ENCODE measurements around the gene ANO7.

ANO7 gene

GRCh38 chr2:241179899-241180298 is 8.6 kb upstream of the ANO7 start:
- H3K4me1 ChIP-seq: no peaks in the 10 kb centered on the region
- H3K36me3 ChIP-seq (ENCODE audit: control insufficient read depth, insufficient read depth, low read length): no peaks in the 10 kb centered on the region
- no peaks in the 10 kb centered on the region for H3K9me3 ChIP-seq (ENCODE audit: control insufficient read depth, low read length)
- H3K4me2 ChIP-seq (ENCODE audit: low read length): no peak overlapping the region
- no peak overlapping the region for H2AFZ ChIP-seq
- H3K27ac ChIP-seq: no peak overlapping the region
- no peak for TF ChIP-seq CTCF (IDR thresholded peaks at IDR 0.05)
- no peaks in the 10 kb centered on the region for H3K79me2 ChIP-seq
- H3K9ac ChIP-seq: no peak overlapping the region
- no peaks in the 10 kb centered on the region for H3K27me3 ChIP-seq (ENCODE audit: control insufficient read depth, insufficient read depth, low read length)
- no peak overlapping the region for H3K4me3 ChIP-seq (ENCODE audit: low read depth, low read length)

- no peak overlapping the region for H3K4me3 ChIP-seq (ENCODE audit: low read depth, low read length)
- no peak overlapping the region for H2AFZ ChIP-seq
- H3K9me3 ChIP-seq (ENCODE audit: control insufficient read depth, low read length): no peaks in the 10 kb centered on the region
- H3K4me1 ChIP-seq: no peaks in the 10 kb centered on the region
- H3K4me2 ChIP-seq (ENCODE audit: low read length): no peak overlapping the region
- no peak for TF ChIP-seq CTCF (IDR thresholded peaks at IDR 0.05)
- no peaks in the 10 kb centered on the region for H3K27me3 ChIP-seq (ENCODE audit: control insufficient read depth, insufficient read depth, low read length)
- no peak overlapping the region for H3K27ac ChIP-seq
- H3K79me2 ChIP-seq: no peaks in the 10 kb centered on the region
- H3K9ac ChIP-seq: no peak overlapping the region
- no peaks in the 10 kb centered on the region for H3K36me3 ChIP-seq (ENCODE audit: control insufficient read depth, insufficient read depth, low read length)
Measured at GRCh38 chr2:241180495-241180894, 8.0 kb upstream of the ANO7 start.

GRCh38 chr2:241182126-241182525 is 6.4 kb upstream of the ANO7 start:
- H3K9ac ChIP-seq: no peak overlapping the region
- no peaks in the 10 kb centered on the region for H3K36me3 ChIP-seq (ENCODE audit: control insufficient read depth, insufficient read depth, low read length)
- no peak for TF ChIP-seq CTCF (IDR thresholded peaks at IDR 0.05)
- H3K9me3 ChIP-seq (ENCODE audit: control insufficient read depth, low read length): no peaks in the 10 kb centered on the region
- H3K4me3 ChIP-seq (ENCODE audit: low read depth, low read length): no peak overlapping the region
- no peak overlapping the region for H3K27ac ChIP-seq
- H3K79me2 ChIP-seq: no peaks in the 10 kb centered on the region
- no peak overlapping the region for H2AFZ ChIP-seq
- no peaks in the 10 kb centered on the region for H3K4me1 ChIP-seq
- H3K27me3 ChIP-seq (ENCODE audit: control insufficient read depth, insufficient read depth, low read length): no peaks in the 10 kb centered on the region
- H3K4me2 ChIP-seq (ENCODE audit: low read length): no peak overlapping the region

GRCh38 chr2:241182531-241183133 is 5.8 kb upstream of the ANO7 start:
- Histone ChIP-seq H3K27ac (no peak overlapping the region), H3K4me2 (ENCODE audit: low read length) (no peak overlapping the region), H3K27me3 (ENCODE audit: control insufficient read depth, insufficient read depth, low read length) (no peaks in the 10 kb centered on the region), H3K9ac (no peak overlapping the region), H3K79me2 (no peaks in the 10 kb centered on the region), H3K9me3 (ENCODE audit: control insufficient read depth, low read length) (no peaks in the 10 kb centered on the region), H3K36me3 (ENCODE audit: control insufficient read depth, insufficient read depth, low read length) (no peaks in the 10 kb centered on the region), H3K4me3 (ENCODE audit: low read depth, low read length) (no peak overlapping the region), H2AFZ (no peak overlapping the region), H3K4me1 (no peaks in the 10 kb centered on the region)
- TF ChIP-seq CTCF (IDR thresholded peaks at IDR 0.05): no peak

- no peak for TF ChIP-seq CTCF (IDR thresholded peaks at IDR 0.05)
Measured at GRCh38 chr2:241183221-241183620, 5.3 kb upstream of the ANO7 start.

More at GRCh38 chr2:241183221-241183620, 5.3 kb upstream of the ANO7 start:
- Histone ChIP-seq H3K27ac (no peak overlapping the region), H3K9ac (no peak overlapping the region), H3K36me3 (ENCODE audit: control insufficient read depth, insufficient read depth, low read length) (no peaks in the 10 kb centered on the region), H3K4me1 (no peaks in the 10 kb centered on the region), H3K79me2 (no peaks in the 10 kb centered on the region), H3K27me3 (ENCODE audit: control insufficient read depth, insufficient read depth, low read length) (no peaks in the 10 kb centered on the region), H2AFZ (no peak overlapping the region), H3K4me2 (ENCODE audit: low read length) (no peak overlapping the region), H3K4me3 (ENCODE audit: low read depth, low read length) (no peak overlapping the region), H3K9me3 (ENCODE audit: control insufficient read depth, low read length) (no peaks in the 10 kb centered on the region)

Data from parathyroid adenoma (tissue), 2 donors.